OCI-LY7 (cell line): ENCODE measurements around the gene RAB1A.

Source experiments
- EZH2phosphoT487 ChIP-seq: fragments of 200-600 bp; sonication (generic); IDR thresholded peaks from 2 replicates; pipeline ENCODE4 v1.6.1; 2018; ENCODE audit warnings: low read depth, borderline replicate concordance, mild to moderate bottlenecking, mixed run types, antibody characterized with exemption, low read length, moderate library complexity, mixed read lengths
- TF ChIP-seq, protein P1 (sequence below): fragments of 200-600 bp; sonication (generic); conservative IDR thresholded peaks from 2 replicates; pipeline ENCODE4 v1.5.1; 2014; ENCODE audit warnings: mild to moderate bottlenecking, antibody characterized with exemption, low read length, moderate library complexity, mixed read lengths

DNA sequence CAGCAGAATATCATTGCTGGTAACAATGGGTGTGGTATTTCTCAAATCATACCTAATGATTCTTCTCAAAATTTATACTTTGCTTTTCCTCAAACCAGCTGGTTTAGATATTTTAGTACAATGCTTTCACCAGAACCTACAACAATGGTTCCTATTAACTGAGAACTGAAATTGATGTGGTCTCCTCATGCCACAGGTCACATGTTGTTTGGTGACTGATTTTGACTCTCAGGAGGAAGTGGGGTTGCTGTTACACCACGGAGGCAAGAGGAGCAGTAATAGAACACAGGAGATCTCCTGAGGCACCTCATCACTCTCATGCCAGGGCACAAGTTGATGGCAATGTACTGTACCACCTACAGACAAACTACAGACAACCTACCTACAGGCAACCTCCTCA lies 76.7 kb downstream of the RAB1A start:
- TF ChIP-seq, protein P1, sequence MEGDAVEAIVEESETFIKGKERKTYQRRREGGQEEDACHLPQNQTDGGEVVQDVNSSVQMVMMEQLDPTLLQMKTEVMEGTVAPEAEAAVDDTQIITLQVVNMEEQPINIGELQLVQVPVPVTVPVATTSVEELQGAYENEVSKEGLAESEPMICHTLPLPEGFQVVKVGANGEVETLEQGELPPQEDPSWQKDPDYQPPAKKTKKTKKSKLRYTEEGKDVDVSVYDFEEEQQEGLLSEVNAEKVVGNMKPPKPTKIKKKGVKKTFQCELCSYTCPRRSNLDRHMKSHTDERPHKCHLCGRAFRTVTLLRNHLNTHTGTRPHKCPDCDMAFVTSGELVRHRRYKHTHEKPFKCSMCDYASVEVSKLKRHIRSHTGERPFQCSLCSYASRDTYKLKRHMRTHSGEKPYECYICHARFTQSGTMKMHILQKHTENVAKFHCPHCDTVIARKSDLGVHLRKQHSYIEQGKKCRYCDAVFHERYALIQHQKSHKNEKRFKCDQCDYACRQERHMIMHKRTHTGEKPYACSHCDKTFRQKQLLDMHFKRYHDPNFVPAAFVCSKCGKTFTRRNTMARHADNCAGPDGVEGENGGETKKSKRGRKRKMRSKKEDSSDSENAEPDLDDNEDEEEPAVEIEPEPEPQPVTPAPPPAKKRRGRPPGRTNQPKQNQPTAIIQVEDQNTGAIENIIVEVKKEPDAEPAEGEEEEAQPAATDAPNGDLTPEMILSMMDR: no peak
- TF ChIP-seq EZH2phosphoT487: no peak
